PC-3 (cell line): ENCODE measurements around the gene ZNF236. TPM values are rescaled to one million over a fixed set of nuclear protein-coding genes. Genes with fewer than 3 reads are reported as not detected.

Source experiments
- ATAC-seq: fragments of 200-7000 bp; cut with Tn5 transposase; 2 replicates; pipeline ENCODE4 v1.9.1; 2020; ENCODE audit warnings: mild to moderate bottlenecking, moderate library complexity
- BruUV-seq: library from RNA; stranded (reverse); fragments of 400-500 nt; replicated peaks from 2 replicates; lab custom pipeline; 2021; lab: Mats Ljungman, UMichigan
- CTCF ChIA-PET: fragments of 300-600 bp; sonication (Branson Sonifier 250); formaldehyde crosslinking; loops from one replicate; lab custom pipeline; 2022; ENCODE audit warnings: antibody characterized with exemption; lab: Charles Lee
- POLR2A ChIA-PET: fragments of 300-600 bp; sonication (Branson Sonifier 250); formaldehyde crosslinking; loops from one replicate; lab custom pipeline; 2022; ENCODE audit warnings: antibody characterized with exemption; ENCODE audit not compliant: unreplicated experiment; lab: Charles Lee
- DNase-seq: peaks from one replicate; pipeline ENCODE4 v3.0.0-alpha.2; 2015
- H2AFZ ChIP-seq: fragments of 300-600 bp; sonication (generic); 2 replicates; pipeline ENCODE4 v1.6.0; 2016; ENCODE audit warnings: antibody characterized with exemption, low read length
- H3F3A ChIP-seq: fragments of 300-600 bp; sonication (generic); one replicate; pipeline ENCODE4 v1.6.0; 2017; ENCODE audit warnings: antibody characterized with exemption, low read length, control low read depth, mild to moderate bottlenecking; ENCODE audit not compliant: unreplicated experiment
- H3K27ac ChIP-seq: fragments of 300-600 bp; sonication (generic); 2 replicates; pipeline ENCODE4 v1.5.1; 2016; ENCODE audit warnings: mild to moderate bottlenecking, low read length
- H3K27me3 ChIP-seq: fragments of 300-600 bp; sonication (generic); 2 replicates; pipeline ENCODE4 v1.6.1; 2016; ENCODE audit warnings: low read length, mixed read lengths
- H3K36me3 ChIP-seq: fragments of 300-600 bp; sonication (generic); 2 replicates; pipeline ENCODE4 v1.6.1; 2016; ENCODE audit warnings: low read depth, mixed run types, low read length, mixed read lengths
- H3K4me1 ChIP-seq: fragments of 300-600 bp; sonication (generic); 2 replicates; pipeline ENCODE4 v1.5.1; 2016; ENCODE audit warnings: low read length; ENCODE audit not compliant: insufficient read depth
- H3K4me2 ChIP-seq: fragments of 300-600 bp; sonication (generic); 2 replicates; pipeline ENCODE4 v1.6.0; 2016; ENCODE audit warnings: low read length
- H3K4me3 ChIP-seq: fragments of 300-600 bp; sonication (generic); 2 replicates; pipeline ENCODE4 v1.5.1; 2016; ENCODE audit warnings: mild to moderate bottlenecking, low read length, mixed read lengths
- H3K79me2 ChIP-seq: fragments of 300-600 bp; sonication (generic); 2 replicates; pipeline ENCODE4 v1.6.1; 2017; ENCODE audit warnings: low read length, mixed read lengths
- H3K9ac ChIP-seq: fragments of 300-600 bp; sonication (generic); 2 replicates; pipeline ENCODE4 v1.6.0; 2016; ENCODE audit warnings: mild to moderate bottlenecking, low read length
- H3K9me2 ChIP-seq: fragments of 300-600 bp; sonication (generic); replicated peaks from 2 replicates; pipeline ENCODE4 v1.6.1; 2016; ENCODE audit warnings: mixed run types, low read length, mixed read lengths
- H3K9me3 ChIP-seq: fragments of 300-600 bp; sonication (generic); 2 replicates; pipeline ENCODE4 v1.6.1; 2016; ENCODE audit warnings: low read length, mixed read lengths
- H4K20me1 ChIP-seq: fragments of 300-600 bp; sonication (generic); 2 replicates; pipeline ENCODE4 v1.6.1; 2016; ENCODE audit warnings: low read length, mixed read lengths
- EZH2 ChIP-seq: fragments of 300-600 bp; sonication (generic); IDR thresholded peaks from one replicate; pipeline ENCODE4 v1.6.1; 2017; ENCODE audit warnings: antibody characterized with exemption, mild to moderate bottlenecking, low read length; ENCODE audit not compliant: unreplicated experiment
- EZH2phosphoT487 ChIP-seq: fragments of 300-600 bp; sonication (generic); IDR thresholded peaks from 2 replicates; pipeline ENCODE4 v1.6.1; 2018; ENCODE audit warnings: mild to moderate bottlenecking, antibody characterized with exemption, low read length, borderline replicate concordance
- intact Hi-C: fragments of 100-400 bp; cut with micrococcal nuclease; formaldehyde crosslinking; loops from 2 replicates; pipeline ENCODE4 v1.9.0; 2023
- total RNA-seq: library from RNA; depleted of rRNA; stranded (reverse); fragments of >200 nt; gene quantifications from 2 replicates; pipeline ENCODE4 v1.2.3, GENCODE V29; 2014
- TF ChIP-seq, protein P1 (sequence below): fragments of 300-600 bp; sonication (generic); conservative IDR thresholded peaks from 2 replicates; pipeline ENCODE4 v1.5.1; 2017; ENCODE audit warnings: antibody characterized with exemption, low read depth, mild to moderate bottlenecking, low read length

Gene ZNF236
- total RNA-seq, 1 experiment from 2014 or later: 7.7 TPM

GRCh38 chr18:76824145-76824676 is 1.9 kb downstream of the ZNF236 start:
- H3K4me1 ChIP-seq: peaks cover 20% of the 10 kb centered on the region
- TF ChIP-seq EZH2: no peak
- no peak overlapping the region for H2AFZ ChIP-seq
- H4K20me1 ChIP-seq: no peaks in the 10 kb centered on the region
- H3K79me2 ChIP-seq: peaks cover 85% of the 10 kb centered on the region
- H3K27ac ChIP-seq: no peak overlapping the region
- ATAC-seq: no peak
- intact Hi-C loops: no loop called here
- BruUV-seq: TSS peak; percentile 42
- H3K36me3 ChIP-seq: no peaks in the 10 kb centered on the region
- no peak for DNase-seq
- ChIA-PET CTCF (no interaction called here), POLR2A (no interaction called here)
- H3K9me3 ChIP-seq: no peaks in the 10 kb centered on the region
- H3K27me3 ChIP-seq: no peaks in the 10 kb centered on the region
- peak overlapping the region; percentile 74; the same call in 1 of the 2 replicates for H3K4me2 ChIP-seq
- H3K9ac ChIP-seq: no peak overlapping the region
- H3F3A ChIP-seq: no peaks in the 10 kb centered on the region
- peak overlapping the region; percentile 88; the same call in 1 of the 2 replicates for H3K4me3 ChIP-seq
- H3K9me2 ChIP-seq: no peaks in the 10 kb centered on the region

DNA sequence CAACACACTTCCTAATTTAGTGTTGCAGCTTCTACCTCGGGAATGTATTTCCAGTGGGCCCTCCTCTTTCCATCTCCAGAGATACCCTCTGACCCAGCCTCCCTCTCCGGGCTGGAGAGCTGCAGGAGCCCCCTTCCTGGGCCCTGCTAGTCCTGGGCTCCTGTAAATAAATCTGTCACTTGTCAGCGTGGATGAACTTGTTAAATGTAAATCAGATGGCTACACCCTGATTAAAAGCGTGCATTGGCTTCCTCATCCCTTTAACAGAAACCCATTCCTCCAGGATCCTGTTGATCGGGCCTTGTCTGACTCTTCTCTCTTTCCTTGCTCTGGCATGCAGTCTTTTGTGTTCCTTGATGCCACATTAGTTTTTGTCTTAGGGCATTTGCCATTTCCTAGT is 2.4 kb downstream of the ZNF236 start:
- Histone ChIP-seq H4K20me1 (no peaks in the 10 kb centered on the region), H2AFZ (no peak overlapping the region), H3K27ac (no peak overlapping the region), H3K4me3 (no peak overlapping the region), H3K9me2 (no peaks in the 10 kb centered on the region), H3F3A (no peaks in the 10 kb centered on the region), H3K9ac (no peak overlapping the region), H3K27me3 (no peaks in the 10 kb centered on the region), H3K4me1 (peaks cover 17% of the 10 kb centered on the region), H3K9me3 (no peaks in the 10 kb centered on the region), H3K79me2 (peaks cover 85% of the 10 kb centered on the region), H3K4me2 (peak overlapping the region; percentile 74; the same call in 1 of the 2 replicates), H3K36me3 (no peaks in the 10 kb centered on the region)
- BruUV-seq: no TSS peak
- CTCF ChIA-PET: no interaction called here
- TF ChIP-seq, protein P1, sequence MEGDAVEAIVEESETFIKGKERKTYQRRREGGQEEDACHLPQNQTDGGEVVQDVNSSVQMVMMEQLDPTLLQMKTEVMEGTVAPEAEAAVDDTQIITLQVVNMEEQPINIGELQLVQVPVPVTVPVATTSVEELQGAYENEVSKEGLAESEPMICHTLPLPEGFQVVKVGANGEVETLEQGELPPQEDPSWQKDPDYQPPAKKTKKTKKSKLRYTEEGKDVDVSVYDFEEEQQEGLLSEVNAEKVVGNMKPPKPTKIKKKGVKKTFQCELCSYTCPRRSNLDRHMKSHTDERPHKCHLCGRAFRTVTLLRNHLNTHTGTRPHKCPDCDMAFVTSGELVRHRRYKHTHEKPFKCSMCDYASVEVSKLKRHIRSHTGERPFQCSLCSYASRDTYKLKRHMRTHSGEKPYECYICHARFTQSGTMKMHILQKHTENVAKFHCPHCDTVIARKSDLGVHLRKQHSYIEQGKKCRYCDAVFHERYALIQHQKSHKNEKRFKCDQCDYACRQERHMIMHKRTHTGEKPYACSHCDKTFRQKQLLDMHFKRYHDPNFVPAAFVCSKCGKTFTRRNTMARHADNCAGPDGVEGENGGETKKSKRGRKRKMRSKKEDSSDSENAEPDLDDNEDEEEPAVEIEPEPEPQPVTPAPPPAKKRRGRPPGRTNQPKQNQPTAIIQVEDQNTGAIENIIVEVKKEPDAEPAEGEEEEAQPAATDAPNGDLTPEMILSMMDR: no peak
- no peak for TF ChIP-seq EZH2phosphoT487
- TF ChIP-seq EZH2: no peak
- DNase-seq: no peak
- intact Hi-C loops: no loop called here
- no peak for ATAC-seq
- POLR2A ChIA-PET: no interaction called here

DNA sequence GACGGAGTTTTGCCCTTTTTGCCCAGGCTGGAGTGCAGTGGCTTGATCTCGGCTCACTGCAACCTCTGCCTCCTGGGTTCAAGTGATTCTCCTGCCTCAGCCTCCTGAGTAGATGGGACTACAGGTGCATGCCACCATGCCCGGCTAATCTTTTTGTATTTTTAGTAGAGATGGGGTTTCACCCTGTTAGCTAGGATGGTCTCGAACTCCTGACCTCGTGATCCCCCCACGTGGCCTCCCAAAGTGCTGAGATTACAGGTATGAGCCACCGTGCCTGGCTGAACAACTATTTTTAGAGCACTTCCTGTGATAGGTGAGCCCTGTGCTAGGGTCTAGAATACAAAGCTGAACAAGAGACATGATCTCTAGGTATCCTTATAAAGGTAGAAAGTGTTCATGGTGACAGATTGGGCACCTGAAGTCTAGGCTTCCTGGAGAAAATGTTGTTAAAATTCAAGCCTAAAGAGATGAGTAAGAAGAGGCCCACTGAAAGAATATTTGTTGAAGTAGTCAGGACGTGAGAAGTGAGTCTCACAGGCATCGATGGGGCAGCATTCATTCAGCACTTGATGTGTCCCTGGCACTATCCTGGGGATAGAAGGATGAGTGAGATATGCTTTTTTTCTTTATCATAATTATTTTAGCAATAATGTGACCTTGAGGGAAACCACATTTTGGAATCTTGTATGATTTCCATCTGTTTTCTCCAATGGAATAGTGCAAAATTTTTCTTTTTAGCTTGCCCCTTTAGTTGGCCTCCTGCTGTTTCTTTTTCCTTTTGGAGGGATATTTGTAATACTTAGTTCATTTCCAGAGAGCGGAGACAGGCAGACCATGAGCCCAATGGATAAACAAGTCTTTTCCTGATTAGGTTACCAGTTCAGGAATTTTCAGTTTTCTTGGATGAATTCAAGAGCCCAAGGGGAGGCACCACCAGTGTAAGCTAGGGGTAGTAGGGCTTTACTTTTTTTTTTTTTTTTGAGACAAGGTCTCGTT is 5.1 kb downstream of the ZNF236 start:
- no peaks in the 10 kb centered on the region for H3F3A ChIP-seq
- H3K27me3 ChIP-seq: no peaks in the 10 kb centered on the region
- peaks cover 12% of the 10 kb centered on the region; the same call in 1 of the 2 replicates for H4K20me1 ChIP-seq
- no peak overlapping the region for H3K27ac ChIP-seq
- intact Hi-C loops: no loop called here
- DNase-seq: no peak
- ChIA-PET CTCF (no interaction called here), POLR2A (no interaction called here)
- no TSS peak for BruUV-seq
- no peak overlapping the region for H3K9ac ChIP-seq
- H3K36me3 ChIP-seq: no peaks in the 10 kb centered on the region
- H3K9me3 ChIP-seq: no peaks in the 10 kb centered on the region
- ATAC-seq: no peak
- H3K79me2 ChIP-seq: peaks cover 91% of the 10 kb centered on the region
- peaks cover 17% of the 10 kb centered on the region for H3K4me1 ChIP-seq
- no peak overlapping the region for H3K4me3 ChIP-seq
- no peak overlapping the region for H2AFZ ChIP-seq
- no peaks in the 10 kb centered on the region for H3K9me2 ChIP-seq
- no peak overlapping the region for H3K4me2 ChIP-seq
- TF ChIP-seq EZH2: no peak
- TF ChIP-seq EZH2phosphoT487: no peak
- TF ChIP-seq, protein P1: no peak
